ENCODE data around the gene KCNJ12. TPM values are rescaled to one million over a fixed set of nuclear protein-coding genes. Genes with fewer than 3 reads are reported as not detected.
"Not testable (repeated sequence)": the region's sequence is repeated elsewhere in the genome, so short reads cannot be mapped to it uniquely, and the experiment has no call there.

KCNJ12 gene
- total RNA-seq, 6 donors from 2014 or later: 1.2 to 3.8 (median 2.0) TPM

GRCh38 chr17:21425321-21425720 lies 49.2 kb downstream of the KCNJ12 start:
- WGBS, 2 donors: 69 to 80% methylated on average over 10 of the region's 10 CpGs

GRCh38 chr17:21425736-21426135 lies 49.6 kb downstream of the KCNJ12 start:
- H3K27ac ChIP-seq: no peak overlapping the region
- H3K9me3 ChIP-seq: no peaks in the 10 kb centered on the region
- TF ChIP-seq POLR2AphosphoS5 (IDR thresholded peaks at IDR 0.05) (no peak), CTCF (IDR thresholded peaks at IDR 0.05) (no peak), POLR2A (IDR thresholded peaks at IDR 0.05) (no peak), EP300 (IDR thresholded peaks at IDR 0.05) (no peak)
- no peak overlapping the region for H3K4me3 ChIP-seq
- peaks cover 0 to 7% (median 6%) of the 10 kb centered on the region in 4 donors for H3K4me1 ChIP-seq
- WGBS, 2 donors: 64 to 69% methylated on average over 4 of the region's 4 CpGs
- no peak for ATAC-seq (ENCODE audit: low FRiP score in 2 of 2)
- H3K36me3 ChIP-seq: no peaks in the 10 kb centered on the region
- H3K27me3 ChIP-seq: no peaks in the 10 kb centered on the region
- DNase-seq: no peak

More at GRCh38 chr17:21425321-21425720, 49.2 kb downstream of the KCNJ12 start:
- Histone ChIP-seq H3K27me3 (no peaks in the 10 kb centered on the region), H3K27ac (no peak overlapping the region), H3K4me3 (no peak overlapping the region), H3K4me1 (peaks cover 0 to 7% (median 6%) of the 10 kb centered on the region in 4 donors), H3K9me3 (no peaks in the 10 kb centered on the region), H3K36me3 (no peaks in the 10 kb centered on the region)
- DNase-seq (no peak), ATAC-seq (ENCODE audit: low FRiP score in 2 of 2) (no peak)
- no peak for TF ChIP-seq POLR2A (IDR thresholded peaks at IDR 0.05)
- no peak for TF ChIP-seq EP300 (IDR thresholded peaks at IDR 0.05)
- TF ChIP-seq POLR2AphosphoS5 (IDR thresholded peaks at IDR 0.05): no peak
- TF ChIP-seq CTCF (IDR thresholded peaks at IDR 0.05): no peak

DNA sequence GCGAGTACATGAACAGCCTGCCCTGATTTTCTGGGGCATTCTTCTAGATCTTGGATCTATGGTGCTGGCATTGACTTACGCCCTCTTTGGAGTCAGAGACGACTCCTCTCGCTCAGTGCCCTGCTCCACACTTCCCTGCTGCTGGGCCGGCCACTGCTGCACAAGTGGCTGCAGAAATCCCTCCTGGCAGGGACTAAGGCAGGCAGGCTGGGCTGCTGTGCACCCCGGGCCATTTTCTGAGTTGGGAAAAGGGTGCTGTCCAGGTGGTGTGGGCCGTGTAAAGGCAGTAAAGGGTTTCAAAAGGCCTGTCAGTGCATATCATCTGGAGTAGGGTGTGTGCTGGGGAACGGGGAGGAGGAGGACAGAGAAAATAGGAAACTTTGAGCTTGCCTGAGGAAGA lies 50.1 kb downstream of the KCNJ12 start:
- not testable (repeated sequence) for H3K4me3 ChIP-seq; H3K36me3 ChIP-seq; H3K27me3 ChIP-seq; H3K4me1 ChIP-seq; H3K9me3 ChIP-seq; ATAC-seq (ENCODE audit: low FRiP score in 2 of 2); H3K27ac ChIP-seq; DNase-seq
- WGBS, 2 donors: 77 to 85% methylated on average over 8 of the region's 8 CpGs

GRCh38 chr17:21426876-21427275 lies 50.7 kb downstream of the KCNJ12 start:
- H3K27ac ChIP-seq; H3K4me3 ChIP-seq; H3K36me3 ChIP-seq; ATAC-seq (ENCODE audit: low FRiP score in 2 of 2); H3K27me3 ChIP-seq; H3K9me3 ChIP-seq; DNase-seq; H3K4me1 ChIP-seq: not testable (repeated sequence)
- WGBS, 2 donors: 81 to 85% methylated on average over 8 of the region's 8 CpGs

GRCh38 chr17:21427727-21428126 lies 51.6 kb downstream of the KCNJ12 start:
- not testable (repeated sequence) for H3K4me3 ChIP-seq, H3K27ac ChIP-seq, H3K36me3 ChIP-seq, H3K4me1 ChIP-seq, H3K9me3 ChIP-seq, DNase-seq, H3K27me3 ChIP-seq
- 40% methylated on average over 1 of the region's 3 CpGs; no CpG with 5 or more reads in 1 of the 2 donors for WGBS, 2 donors
- peak in 1 of 2 donors; percentile 45 for ATAC-seq (ENCODE audit: low FRiP score in 2 of 2)

- ATAC-seq (ENCODE audit: low FRiP score in 2 of 2): not testable (repeated sequence)
- 66 to 67% methylated on average over 5 of the region's 5 CpGs for WGBS, 2 donors
- peak overlapping the region in 2 of 4 donors; percentile 18 to 28 for H3K27ac ChIP-seq
Observed at GRCh38 chr17:21428752-21429424, 52.7 kb downstream of the KCNJ12 start.

DNA sequence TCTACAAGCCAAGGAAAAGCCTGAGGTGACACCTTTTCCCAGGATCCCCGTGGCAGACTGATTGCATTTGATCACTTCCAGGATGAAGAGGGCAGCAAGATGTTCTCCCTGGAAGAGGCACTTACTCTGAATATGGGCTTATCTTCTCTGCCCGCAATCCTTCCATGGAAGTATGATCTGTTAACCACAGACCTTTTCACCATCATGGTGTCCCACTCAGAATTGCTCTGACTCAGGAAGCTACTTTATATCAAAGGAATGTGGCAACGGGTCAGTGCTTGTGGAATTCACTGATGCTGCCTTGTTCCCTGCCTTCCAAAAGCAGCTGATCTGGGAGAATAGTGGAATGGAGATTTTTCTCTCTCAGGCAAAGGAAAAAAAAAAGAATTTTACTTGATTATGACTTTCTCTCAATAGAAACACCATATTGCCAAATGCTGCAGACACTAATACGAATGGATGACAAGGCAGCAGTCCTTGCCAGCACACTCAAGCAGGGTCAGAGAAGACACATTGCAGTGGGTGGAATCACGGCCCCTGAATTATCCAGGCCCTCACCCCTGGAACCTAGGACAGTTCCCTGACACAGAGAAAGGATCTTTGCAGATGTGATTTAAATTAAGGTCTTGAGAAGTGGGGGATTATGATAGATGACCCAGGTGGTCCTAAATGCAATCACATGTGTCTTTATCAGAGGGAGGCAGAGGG lies 53.9 kb downstream of the KCNJ12 start:
- not testable (repeated sequence) for H3K9me3 ChIP-seq, H3K4me1 ChIP-seq, H3K27me3 ChIP-seq, H3K36me3 ChIP-seq, H3K4me3 ChIP-seq, DNase-seq
- H3K27ac ChIP-seq: peak overlapping the region in 2 of 4 donors; percentile 18 to 28
- WGBS, 2 donors: 57 to 59% methylated on average over 5 of the region's 5 CpGs
- peak; percentile 28 to 79 for ATAC-seq (ENCODE audit: low FRiP score in 2 of 2)

More at GRCh38 chr17:21428752-21429424, 52.7 kb downstream of the KCNJ12 start:
- H3K4me1 ChIP-seq, H3K27me3 ChIP-seq, H3K9me3 ChIP-seq, DNase-seq, H3K36me3 ChIP-seq, H3K4me3 ChIP-seq: not testable (repeated sequence)
- peak in 1 of 2 donors; percentile 36 for TF ChIP-seq POLR2AphosphoS5 (IDR thresholded peaks at IDR 0.05)

DNA sequence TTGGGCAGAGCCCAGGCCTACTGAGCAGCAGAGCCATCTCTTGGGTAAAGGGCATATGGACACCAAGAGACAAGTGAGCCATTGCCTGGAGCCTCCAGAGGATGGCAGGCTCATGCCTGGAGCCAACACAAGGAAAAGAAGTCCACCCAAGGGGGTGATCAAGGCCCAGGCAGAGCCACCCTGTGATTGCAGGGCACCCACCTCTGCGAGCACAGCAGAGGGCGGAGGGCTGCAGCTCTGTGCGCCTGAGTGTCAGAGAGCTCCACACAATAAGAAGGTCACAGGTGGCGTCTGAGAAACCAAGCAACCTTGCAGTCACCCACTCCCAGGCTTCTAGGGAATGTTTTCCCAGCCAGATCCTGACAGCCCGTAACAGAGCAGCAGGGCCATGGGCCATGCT lies 57.8 kb downstream of the KCNJ12 start:
- H3K9me3 ChIP-seq; H3K27me3 ChIP-seq; H3K4me3 ChIP-seq; H3K4me1 ChIP-seq; H3K36me3 ChIP-seq; ATAC-seq (ENCODE audit: low FRiP score in 2 of 2); H3K27ac ChIP-seq; DNase-seq: not testable (repeated sequence)
- WGBS, 2 donors: 76 to 100% methylated on average over 1 to 5 of the region's 5 CpGs

GRCh38 chr17:21434976-21435375 lies 58.8 kb downstream of the KCNJ12 start:
- not testable (repeated sequence) for ATAC-seq (ENCODE audit: low FRiP score in 2 of 2); H3K27me3 ChIP-seq; H3K4me1 ChIP-seq; H3K36me3 ChIP-seq; DNase-seq; H3K4me3 ChIP-seq; H3K9me3 ChIP-seq; H3K27ac ChIP-seq
- 69 to 77% methylated on average over 2 of the region's 2 CpGs for WGBS, 2 donors

GRCh38 chr17:21436481-21436880 lies 60.3 kb downstream of the KCNJ12 start:
- not testable (repeated sequence) for H3K9me3 ChIP-seq; DNase-seq; H3K27me3 ChIP-seq; H3K36me3 ChIP-seq; H3K4me3 ChIP-seq; H3K27ac ChIP-seq; H3K4me1 ChIP-seq; ATAC-seq (ENCODE audit: low FRiP score in 2 of 2)
- 82 to 83% methylated on average over 6 of the region's 7 CpGs for WGBS, 2 donors
